Esophagus muscularis mucosa (tissue), 4 donors: ENCODE data around the gene BICRA. TPM values are rescaled to one million over a fixed set of nuclear protein-coding genes. Genes with fewer than 3 reads are reported as not detected.
"Not testable (repeated sequence)": the region's sequence is repeated elsewhere in the genome, so short reads cannot be mapped to it uniquely, and the experiment has no call there.

Source experiments
- DNase-seq: peaks from one replicate; pipeline ENCODE4 v3.0.0-alpha.2; 2017; ENCODE audit errors: extremely low spot score
- H3K27ac ChIP-seq, 4 donors: fragments of 200-600 bp; sonication (generic); replicated peaks in 1 of 4; 1 replicate in 3 of 4; 2 replicates in 1 of 4; pipeline ENCODE4 v1.5.1; 2016 to 2019; ENCODE audit warnings: mild to moderate bottlenecking in 1 of 4
- H3K27me3 ChIP-seq, 4 donors: fragments of 200-600 bp; sonication (generic); one replicate each; pipeline versions ENCODE4 v1.5.1 to v1.6.0; 2016 to 2019
- H3K36me3 ChIP-seq, 4 donors: fragments of 200-600 bp; sonication (generic); one replicate each; pipeline ENCODE4 v1.5.1; 2016 to 2019
- H3K4me1 ChIP-seq, 4 donors: fragments of 200-600 bp; sonication (generic); one replicate each; pipeline ENCODE4 v1.5.1; 2016 to 2019
- H3K4me3 ChIP-seq, 4 donors: fragments of 200-600 bp; sonication (generic); 1 replicate in 2 of 4; 2 replicates in 2 of 4; pipeline ENCODE4 v1.5.1; 2016 to 2019; ENCODE audit warnings: mild to moderate bottlenecking in 4 of 4, moderate library complexity in 1 of 4
- H3K9me3 ChIP-seq, 4 donors: fragments of 200-600 bp; sonication (generic); 1 replicate in 3 of 4; 2 replicates in 1 of 4; pipeline ENCODE4 v1.5.1; 2016 to 2019
- EP300 ChIP-seq: sonication (generic); formaldehyde crosslinking; IDR thresholded peaks from one replicate; pipeline ENCODE4 v1.6.1; 2017; ENCODE audit warnings: antibody characterized with exemption
- POLR2A ChIP-seq: fragments of 450-650 bp; IDR thresholded peaks from one replicate; pipeline ENCODE4 v1.6.1; 2017; ENCODE audit warnings: antibody characterized with exemption, moderate library complexity, mild to moderate bottlenecking, low read depth
- POLR2AphosphoS5 ChIP-seq, 2 donors: sonication (generic); formaldehyde crosslinking; IDR thresholded peaks; one replicate each; pipeline ENCODE4 v1.6.1; 2017; ENCODE audit warnings: antibody characterized with exemption in 2 of 2
- WGBS: methylation state at CpG from one replicate; pipeline ENCODE4 v1.1.5; 2018; 5-methylcytosine and 5-hydroxymethylcytosine counted together
- intact Hi-C: fragments of 100-400 bp; cut with DNase I; formaldehyde crosslinking; loops from one replicate; pipeline ENCODE4 v1.15.1; 2023
- total RNA-seq, 4 donors: library from RNA; depleted of rRNA; stranded (reverse); fragments of >200 nt; gene quantifications; one replicate each; pipeline versions ENCODE4 v1.1.0 to v1.2.1, GENCODE V29; 2016
- TF ChIP-seq, protein P1 (sequence below), 3 experiments: fragments of 200-600 bp in 2 of 3; fragments of 450-650 bp in 1 of 3; sonication (generic) in 2 of 3; IDR thresholded peaks; one replicate each; pipeline ENCODE4 v1.5.1; 2017 to 2019; ENCODE audit warnings: antibody characterized with exemption in 3 of 3, mild to moderate bottlenecking in 2 of 3, moderate library complexity in 1 of 3

The BICRA gene
- total RNA-seq, 4 donors from 2014 or later, result 10.9 to 15.0 (median 13.8) TPM

DNA sequence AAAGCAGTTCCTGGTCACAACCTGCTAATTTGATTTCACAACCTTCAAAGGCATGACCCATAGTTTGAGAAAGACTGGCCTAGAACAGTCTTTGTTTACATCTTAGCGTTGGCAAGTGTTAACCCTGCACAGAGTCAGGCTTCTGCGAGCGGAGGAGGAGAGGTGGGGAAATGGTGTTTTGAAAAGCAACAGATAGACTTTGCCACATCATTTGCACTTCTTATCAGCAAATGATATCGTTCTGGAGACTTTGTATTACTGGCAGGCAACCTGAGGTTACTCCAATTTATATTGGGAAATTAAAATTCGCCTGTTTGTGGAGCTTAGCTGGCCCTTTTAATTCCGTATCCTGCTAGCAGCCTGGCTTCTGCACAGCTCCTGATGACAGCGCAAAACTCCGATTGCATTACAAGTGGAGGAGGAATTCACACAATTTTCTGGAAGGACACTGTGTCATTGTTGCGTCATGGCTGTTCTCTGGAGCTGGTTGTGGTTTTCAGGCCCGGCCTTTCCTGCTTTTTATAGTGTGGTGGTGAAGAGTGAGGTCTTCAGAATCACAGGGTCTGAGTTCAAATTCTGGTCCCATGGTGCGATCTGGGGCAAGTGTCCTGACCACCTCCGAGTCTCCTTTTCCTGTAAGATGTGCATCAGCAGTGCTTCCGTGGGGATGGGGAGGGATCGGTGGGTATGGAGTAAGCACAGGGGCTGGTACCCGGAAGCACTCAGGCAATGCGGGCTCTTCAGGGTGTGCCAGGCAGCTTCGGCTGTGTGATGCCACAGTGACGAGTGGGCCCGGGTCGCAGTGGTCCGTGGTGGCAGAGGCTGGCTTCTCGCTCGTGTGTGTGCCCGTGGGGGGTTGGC, 55.2 kb downstream of the BICRA start:
- peaks cover 86 to 97% (median 96%) of the 10 kb centered on the region in 4 donors for H3K4me1 ChIP-seq
- DNase-seq, result peak; percentile 94
- intact Hi-C loops, result no loop called here
- no peaks in the 10 kb centered on the region for H3K9me3 ChIP-seq
- H3K4me3 ChIP-seq, result peak overlapping the region; percentile 14 to 33 (median 24)
- H3K27ac ChIP-seq, result peak overlapping the region; percentile 93 to 97 (median 96)
- 54% methylated on average over 19 of the region's 24 CpGs for WGBS
- no peaks in the 10 kb centered on the region for H3K36me3 ChIP-seq
- H3K27me3 ChIP-seq, result no peaks in the 10 kb centered on the region
- TF ChIP-seq, protein P1, sequence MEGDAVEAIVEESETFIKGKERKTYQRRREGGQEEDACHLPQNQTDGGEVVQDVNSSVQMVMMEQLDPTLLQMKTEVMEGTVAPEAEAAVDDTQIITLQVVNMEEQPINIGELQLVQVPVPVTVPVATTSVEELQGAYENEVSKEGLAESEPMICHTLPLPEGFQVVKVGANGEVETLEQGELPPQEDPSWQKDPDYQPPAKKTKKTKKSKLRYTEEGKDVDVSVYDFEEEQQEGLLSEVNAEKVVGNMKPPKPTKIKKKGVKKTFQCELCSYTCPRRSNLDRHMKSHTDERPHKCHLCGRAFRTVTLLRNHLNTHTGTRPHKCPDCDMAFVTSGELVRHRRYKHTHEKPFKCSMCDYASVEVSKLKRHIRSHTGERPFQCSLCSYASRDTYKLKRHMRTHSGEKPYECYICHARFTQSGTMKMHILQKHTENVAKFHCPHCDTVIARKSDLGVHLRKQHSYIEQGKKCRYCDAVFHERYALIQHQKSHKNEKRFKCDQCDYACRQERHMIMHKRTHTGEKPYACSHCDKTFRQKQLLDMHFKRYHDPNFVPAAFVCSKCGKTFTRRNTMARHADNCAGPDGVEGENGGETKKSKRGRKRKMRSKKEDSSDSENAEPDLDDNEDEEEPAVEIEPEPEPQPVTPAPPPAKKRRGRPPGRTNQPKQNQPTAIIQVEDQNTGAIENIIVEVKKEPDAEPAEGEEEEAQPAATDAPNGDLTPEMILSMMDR (IDR thresholded peaks at IDR 0.05), result no peak
- TF ChIP-seq POLR2AphosphoS5 (IDR thresholded peaks at IDR 0.05), result peak; percentile 88 to 91
- peak; percentile 95 for TF ChIP-seq EP300

DNA sequence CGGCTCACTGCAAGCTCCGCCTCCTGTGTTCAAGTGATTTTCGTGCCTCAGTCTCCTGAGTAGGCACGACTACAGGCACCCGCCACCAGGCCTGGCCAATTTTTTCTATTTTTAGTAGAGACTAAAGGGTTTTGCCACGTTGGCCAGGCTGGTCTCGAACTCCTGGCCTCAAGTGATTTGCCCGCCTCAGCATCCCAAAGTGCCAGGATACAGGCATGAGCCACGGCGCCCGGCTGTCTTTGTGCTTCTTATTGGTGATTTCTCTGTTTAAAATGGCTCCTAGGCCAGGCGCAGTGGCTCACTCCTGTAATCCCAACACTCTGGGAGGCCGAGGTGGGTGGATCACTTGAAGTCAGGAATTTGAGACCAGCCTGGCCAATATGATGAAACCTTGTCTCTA, 59.6 kb downstream of the BICRA start:
- H3K27ac ChIP-seq, result peak overlapping the region in 1 of 4 donors; percentile 97
- not testable (repeated sequence) for H3K4me3 ChIP-seq, DNase-seq, H3K27me3 ChIP-seq, H3K9me3 ChIP-seq
- intact Hi-C loops, result loop anchor here (5.0 kb wide), 1 partner anchor 56 kb away; no protein-coding TSS in a partner anchor
- H3K4me1 ChIP-seq, result peaks cover 43 to 62% (median 57%) of the 10 kb centered on the region in 4 donors
- 92% methylated on average over 13 of the region's 13 CpGs for WGBS
- H3K36me3 ChIP-seq, result peaks cover 0 to 26% (median 24%) of the 10 kb centered on the region in 4 donors

DNA sequence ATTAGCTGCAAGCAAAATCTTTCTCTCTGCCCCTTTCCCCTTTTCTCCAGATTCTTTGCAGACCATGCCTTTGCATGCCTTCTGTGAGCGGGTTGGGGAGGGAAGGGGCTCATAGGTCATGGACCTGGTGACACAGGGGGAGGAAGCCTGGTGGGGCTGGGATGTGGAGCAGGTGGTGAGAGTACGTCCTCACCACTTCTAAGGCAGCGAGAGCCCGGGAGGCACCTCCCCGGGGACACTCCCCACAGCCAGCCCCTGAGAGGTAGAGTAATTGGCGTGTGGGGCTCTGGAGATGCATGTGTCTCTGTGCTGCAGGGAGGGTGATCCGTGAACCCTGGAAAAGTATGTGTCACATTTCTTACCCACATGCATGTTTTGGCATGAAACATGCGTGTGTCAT, 61.8 kb downstream of the BICRA start:
- TF ChIP-seq POLR2AphosphoS5 (IDR thresholded peaks at IDR 0.05), result no peak
- TF ChIP-seq POLR2A, result no peak
- TF ChIP-seq EP300, result no peak
- TF ChIP-seq, protein P1 (IDR thresholded peaks at IDR 0.05), result no peak
- WGBS, result 96% methylated on average over 4 of the region's 8 CpGs
- peaks cover 8 to 48% (median 46%) of the 10 kb centered on the region in 4 donors for H3K36me3 ChIP-seq
- peaks cover 24 to 41% (median 35%) of the 10 kb centered on the region in 4 donors for H3K4me1 ChIP-seq
- intact Hi-C loops, result no loop called here
- H3K27ac ChIP-seq, result no peak overlapping the region
- no peaks in the 10 kb centered on the region for H3K27me3 ChIP-seq
- no peak overlapping the region for H3K4me3 ChIP-seq
- DNase-seq, result no peak
- no peaks in the 10 kb centered on the region for H3K9me3 ChIP-seq

DNA sequence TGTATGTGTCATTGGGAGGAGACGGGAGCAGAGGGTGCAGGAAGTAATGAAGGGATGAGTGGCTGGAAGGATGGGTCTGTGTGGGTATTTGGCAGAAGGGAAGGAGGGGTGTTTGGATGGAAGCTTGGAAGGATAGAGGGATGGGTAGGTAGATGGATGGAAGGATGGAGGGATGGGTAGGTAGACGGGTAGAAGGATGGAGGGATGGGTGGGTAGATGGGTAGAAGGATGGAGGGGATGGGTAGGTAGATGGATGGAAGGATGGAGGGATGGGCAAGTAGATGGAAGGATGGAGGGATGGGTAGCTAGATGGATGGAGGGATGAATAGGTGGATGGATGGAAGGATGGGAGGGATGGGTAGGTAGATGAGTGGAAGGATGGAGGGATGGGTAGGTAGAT, 62.6 kb downstream of the BICRA start:
- H3K4me3 ChIP-seq, result no peak overlapping the region
- 95% methylated on average over 2 of the region's 2 CpGs for WGBS
- DNase-seq, result no peak
- H3K9me3 ChIP-seq, result no peaks in the 10 kb centered on the region
- intact Hi-C loops, result no loop called here
- no peaks in the 10 kb centered on the region for H3K27me3 ChIP-seq
- peaks cover 16 to 33% (median 27%) of the 10 kb centered on the region in 4 donors for H3K4me1 ChIP-seq
- no peak overlapping the region for H3K27ac ChIP-seq
- H3K36me3 ChIP-seq, result peaks cover 8 to 53% (median 52%) of the 10 kb centered on the region in 4 donors
- TF ChIP-seq EP300 (no peak), POLR2A (no peak), POLR2AphosphoS5 (IDR thresholded peaks at IDR 0.05) (no peak)
- TF ChIP-seq, protein P1 (IDR thresholded peaks at IDR 0.05), result no peak

DNA sequence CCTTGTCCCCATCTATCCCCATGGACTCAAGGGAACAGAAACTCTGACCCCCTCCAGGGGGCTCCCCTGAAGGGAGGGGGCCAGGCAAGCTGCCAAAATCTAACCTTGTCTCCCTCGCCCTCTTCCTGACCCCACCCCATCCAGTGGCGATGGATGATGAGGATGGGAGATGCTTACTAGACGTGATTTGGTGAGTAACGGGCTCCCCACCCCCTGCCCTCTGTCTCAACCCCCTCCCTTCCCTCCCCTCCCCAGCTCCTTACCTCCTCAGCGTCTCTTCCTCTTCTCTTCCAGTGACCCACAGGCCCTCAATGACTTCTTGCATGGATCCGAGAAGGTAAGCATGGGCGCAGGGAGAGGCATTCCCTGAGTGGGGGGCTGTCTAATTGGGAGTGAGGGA, 64.5 kb downstream of the BICRA start:
- peaks cover 8 to 72% (median 67%) of the 10 kb centered on the region in 4 donors for H3K36me3 ChIP-seq
- intact Hi-C loops, result no loop called here

More for the DNA sequence above, 64.5 kb downstream of the BICRA start:
- no peak for DNase-seq
- WGBS, result 90% methylated on average over 7 of the region's 7 CpGs
- no peak overlapping the region for H3K4me3 ChIP-seq
- TF ChIP-seq, protein P1 (IDR thresholded peaks at IDR 0.05), result no peak
- H3K9me3 ChIP-seq, result no peaks in the 10 kb centered on the region
- no peaks in the 10 kb centered on the region for H3K27me3 ChIP-seq
- no peak overlapping the region for H3K27ac ChIP-seq
- H3K4me1 ChIP-seq, result peaks cover 0 to 14% (median 8%) of the 10 kb centered on the region in 4 donors
